ENCODE data around the gene ADCY1. TPM values are rescaled to one million over a fixed set of nuclear protein-coding genes. Genes with fewer than 3 reads are reported as not detected.

Gene ADCY1
- total and polyA plus RNA-seq, 4 donors, result 0.33 to 20.1 (median 4.1) TPM

- TF ChIP-seq REST (IDR thresholded peaks at IDR 0.05) (no peak), JUND (IDR thresholded peaks at IDR 0.05) (no peak), CTCF (IDR thresholded peaks at IDR 0.05; ENCODE audit: low read depth, low read length, missing input control) (no peak), HNF4A (conservative IDR thresholded peaks at IDR 0.05) (no peak), TAF1 (conservative IDR thresholded peaks at IDR 0.05) (no peak), SP1 (IDR thresholded peaks at IDR 0.05) (no peak), EGR1 (IDR thresholded peaks at IDR 0.05; ENCODE audit: low read depth in 2 of 2) (no peak), NR2F2 (IDR thresholded peaks at IDR 0.05) (no peak), RAD21 (IDR thresholded peaks at IDR 0.05) (no peak), MAX (IDR thresholded peaks at IDR 0.05) (no peak)
Observed at GRCh38 chr7:45591101-45591906, 17.1 kb downstream of the ADCY1 start (continued).

- H3K4me3 ChIP-seq (ENCODE audit: low read depth in 1 of 3, low read length in 3 of 3), result no peak overlapping the region
- H3K9me3 ChIP-seq (ENCODE audit: control insufficient read depth in 4 of 4, low read length in 3 of 4), result no peaks in the 10 kb centered on the region
- WGBS, result 94% methylated on average over 24 of the region's 24 CpGs
- H3K27ac ChIP-seq (ENCODE audit: low read depth in 1 of 2, low read length in 2 of 2), result no peak overlapping the region
- H3K9ac ChIP-seq (ENCODE audit: low read depth in 1 of 2, low read length in 2 of 2), result no peak overlapping the region
- TF ChIP-seq TAF1 (conservative IDR thresholded peaks at IDR 0.05) (no peak), CTCF (IDR thresholded peaks at IDR 0.05; ENCODE audit: low read depth, low read length, missing input control) (no peak), FOXA2 (IDR thresholded peaks at IDR 0.05) (no peak), GABPA (IDR thresholded peaks at IDR 0.05 in 1 of 2, conservative IDR thresholded peaks at IDR 0.05 in 1 of 2) (no peak), HNF4A (conservative IDR thresholded peaks at IDR 0.05) (no peak), EGR1 (IDR thresholded peaks at IDR 0.05; ENCODE audit: low read depth in 2 of 2) (no peak), JUND (IDR thresholded peaks at IDR 0.05) (no peak), ATF3 (IDR thresholded peaks at IDR 0.05) (no peak), SP1 (IDR thresholded peaks at IDR 0.05) (no peak), YY1 (IDR thresholded peaks at IDR 0.05) (no peak), MAX (IDR thresholded peaks at IDR 0.05) (no peak), FOXA1 (IDR thresholded peaks at IDR 0.05) (no peak)
- no peaks in the 10 kb centered on the region for H3K4me1 ChIP-seq (ENCODE audit: control insufficient read depth in 4 of 4, insufficient read depth in 4 of 4, low read length in 3 of 4)
- H3K27me3 ChIP-seq (ENCODE audit: control insufficient read depth in 4 of 4, insufficient read depth in 4 of 4, low read length in 3 of 4), result peaks cover 0 to 5% (median 0%) of the 10 kb centered on the region in 4 donors
- DNase-seq (ENCODE audit: low spot score), result no peak
- H3K36me3 ChIP-seq (ENCODE audit: control insufficient read depth in 4 of 4, insufficient read depth in 3 of 4, low read depth in 1 of 4, low read length in 3 of 4), result no peaks in the 10 kb centered on the region
Observed at GRCh38 chr7:45592230-45592991, 18.2 kb downstream of the ADCY1 start.

All from liver (tissue), 9 donors.